Kidney glomerular epithelial cell (primary cell): Measurements from ENCODE around the gene GRID2.

Experiments
- DNase-seq: peaks from one replicate; lab custom pipeline; 2025; lab: John Stamatoyannopoulos, UW

The GRID2 gene

DNA sequence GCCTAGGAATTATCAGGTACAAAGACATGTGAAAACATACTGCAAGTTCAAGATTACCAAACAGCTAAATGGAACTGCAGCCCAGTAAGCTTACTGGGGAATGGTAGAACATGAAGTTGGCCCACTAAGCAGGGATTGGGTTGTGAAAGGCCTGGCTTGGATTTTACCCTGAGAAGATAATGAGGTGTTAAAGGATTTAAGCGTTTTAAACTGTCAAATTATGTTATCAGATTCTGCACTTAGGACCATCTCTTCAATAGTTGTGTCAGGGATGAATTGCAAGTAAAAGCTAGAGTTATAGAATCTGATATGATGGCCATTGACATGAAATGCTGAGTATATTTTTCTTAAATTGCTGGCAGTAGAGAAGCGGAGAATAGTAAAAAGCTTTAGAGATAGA is 225.7 kb downstream of the GRID2 start:
- DNase-seq = no peak

DNA sequence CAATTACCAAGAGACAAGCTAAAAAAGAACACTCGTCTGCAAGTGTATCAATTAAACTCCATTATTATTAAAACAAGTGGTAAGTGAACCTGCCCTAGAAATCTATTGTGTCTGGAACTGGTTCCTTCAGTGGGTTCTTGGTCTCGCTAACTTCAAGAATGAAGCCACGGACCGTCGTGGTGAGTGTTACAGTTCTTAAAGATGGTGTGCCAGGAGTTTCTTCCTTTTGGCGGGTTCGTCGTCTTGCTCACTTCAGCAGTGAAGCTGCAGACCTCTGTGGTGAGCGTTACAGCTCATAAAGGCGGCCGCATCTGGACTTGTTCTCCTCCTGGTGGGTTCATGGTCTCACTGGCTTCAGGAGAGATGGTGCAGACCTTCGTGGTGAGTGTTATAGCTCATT is 231.8 kb downstream of the GRID2 start:
- DNase-seq = no peak

DNA sequence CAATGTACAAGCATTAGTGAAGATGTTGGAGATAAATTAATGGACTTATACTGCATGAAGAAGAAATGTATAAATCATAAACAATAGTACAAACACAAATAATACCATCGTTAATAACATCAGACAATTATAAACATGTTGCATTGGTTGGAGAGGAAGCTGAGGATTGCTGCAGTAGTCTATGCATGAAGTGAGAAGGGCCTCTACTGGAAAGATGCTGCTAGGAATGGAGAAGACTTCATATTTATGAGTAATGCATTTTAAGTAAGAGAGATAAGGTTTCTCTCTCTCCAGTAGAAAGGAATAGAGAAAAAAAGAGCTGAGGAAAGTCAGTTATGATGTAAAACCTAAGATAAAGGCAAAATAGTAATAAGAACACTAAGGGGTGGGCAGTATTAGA is 247.8 kb downstream of the GRID2 start:
- DNase-seq = no peak

DNA sequence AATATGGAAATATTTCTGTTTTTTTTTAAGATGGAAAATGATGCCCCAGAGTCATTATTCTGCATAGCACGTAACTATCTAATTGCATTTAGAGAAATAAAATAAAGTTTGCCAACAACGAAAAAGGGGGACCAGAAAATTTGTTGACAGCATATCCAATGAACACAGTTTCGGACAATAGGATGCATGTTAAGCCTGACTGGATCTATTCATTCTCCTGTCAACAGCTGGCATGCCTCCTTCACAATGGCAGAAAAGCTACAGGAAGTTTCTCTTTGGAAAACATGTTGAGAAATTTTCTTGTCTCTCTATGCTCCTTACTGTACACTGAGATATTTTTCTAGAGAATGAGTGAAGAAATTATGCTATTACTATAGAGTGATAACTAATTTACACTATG is 262.5 kb downstream of the GRID2 start:
- DNase-seq = no peak

DNA sequence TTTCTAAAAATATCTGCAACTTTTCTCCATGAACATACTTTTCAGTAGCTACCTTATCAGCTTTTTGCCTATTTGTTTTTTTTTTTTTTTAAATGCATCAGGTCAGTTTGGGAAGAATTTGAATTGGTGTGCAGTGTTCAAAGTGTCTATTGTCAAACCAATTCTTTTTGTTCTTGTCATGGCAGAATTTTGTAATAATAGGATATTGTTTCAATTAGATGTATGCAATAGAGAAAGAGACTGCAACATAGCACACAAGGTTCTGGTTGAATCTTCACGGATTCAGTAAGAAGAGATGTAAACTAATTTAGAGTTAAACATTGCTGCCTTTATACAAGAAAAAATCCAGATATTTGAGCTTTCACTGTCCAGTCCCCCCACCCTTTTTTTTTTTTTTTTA is 277.1 kb downstream of the GRID2 start:
- DNase-seq = no peak

DNA sequence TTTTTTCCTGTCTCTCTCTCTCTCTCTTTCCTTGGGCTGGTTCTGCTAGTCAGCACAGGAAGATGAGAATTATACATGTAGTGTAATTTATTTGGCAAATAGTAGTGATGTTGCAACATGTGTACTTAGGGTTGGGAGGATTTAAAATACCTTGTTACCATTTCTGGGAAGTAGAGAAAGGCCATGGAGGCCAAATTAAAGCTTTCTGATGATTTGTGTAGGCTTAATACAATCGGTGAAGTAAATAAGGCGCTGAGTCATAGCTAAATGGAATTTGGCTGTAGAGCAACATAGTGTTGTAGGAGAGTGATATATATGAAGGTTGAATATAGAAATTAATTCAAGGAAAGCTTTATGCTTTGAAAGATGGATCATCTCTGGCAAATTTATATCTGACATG is 295.3 kb downstream of the GRID2 start:
- DNase-seq = no peak

DNA sequence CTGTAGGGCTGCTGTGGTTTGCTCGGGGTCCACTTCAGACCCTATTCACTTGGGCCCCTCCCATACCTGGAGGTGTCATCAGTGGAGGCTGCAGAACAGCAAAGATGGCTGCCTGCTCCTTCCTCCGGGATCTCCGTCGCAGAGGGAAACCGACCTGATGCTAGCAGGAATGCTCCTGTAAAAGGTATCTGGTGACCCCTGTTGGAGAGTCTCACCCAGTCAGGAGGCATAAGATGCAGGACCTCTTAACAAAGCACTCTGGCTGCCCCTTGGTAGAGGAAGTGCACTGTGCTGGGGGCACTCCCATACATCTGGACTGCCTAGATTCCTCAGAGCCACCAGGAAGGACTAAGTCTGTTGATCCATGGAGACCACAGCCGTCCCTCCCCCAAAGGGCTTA is 296.9 kb downstream of the GRID2 start:
- no peak for DNase-seq

DNA sequence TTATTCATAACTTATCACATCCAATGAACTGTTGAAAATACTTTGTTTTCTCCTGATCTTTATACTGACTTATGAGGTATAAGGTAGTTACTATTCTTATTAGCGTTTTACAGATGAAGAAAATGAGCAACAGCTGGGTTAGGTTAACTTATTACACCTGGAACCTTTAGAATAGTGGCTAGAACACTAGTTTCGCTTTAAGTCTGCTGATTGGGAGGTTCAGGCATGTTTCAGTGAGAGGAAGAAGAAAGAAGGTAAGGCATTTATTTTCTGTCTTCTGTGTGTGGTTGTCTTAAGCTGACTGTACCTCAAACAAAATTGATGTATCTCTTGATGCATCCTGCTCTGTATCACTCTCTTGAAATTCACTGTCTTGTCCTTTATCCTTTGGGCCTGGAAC is 302.5 kb downstream of the GRID2 start:
- DNase-seq = no peak

DNA sequence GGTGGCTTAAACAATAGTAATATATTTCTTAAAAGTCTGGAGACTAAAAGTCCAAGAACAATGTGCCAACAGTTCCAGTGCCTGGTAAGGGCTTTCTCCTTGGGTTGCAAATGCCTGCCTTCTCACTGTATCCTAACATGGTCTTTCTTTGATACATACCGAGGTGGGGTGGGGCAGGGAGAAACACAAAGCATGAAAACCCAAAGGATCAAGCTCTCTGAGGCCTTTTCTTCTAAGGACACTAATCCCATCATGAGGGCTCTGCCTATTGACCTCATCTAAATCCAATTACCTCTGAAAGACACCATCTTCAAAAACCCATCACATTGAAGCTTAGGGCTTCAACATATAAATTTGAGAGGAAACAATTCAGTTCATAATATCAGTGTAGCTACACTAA is 311.3 kb downstream of the GRID2 start:
- DNase-seq = no peak

DNA sequence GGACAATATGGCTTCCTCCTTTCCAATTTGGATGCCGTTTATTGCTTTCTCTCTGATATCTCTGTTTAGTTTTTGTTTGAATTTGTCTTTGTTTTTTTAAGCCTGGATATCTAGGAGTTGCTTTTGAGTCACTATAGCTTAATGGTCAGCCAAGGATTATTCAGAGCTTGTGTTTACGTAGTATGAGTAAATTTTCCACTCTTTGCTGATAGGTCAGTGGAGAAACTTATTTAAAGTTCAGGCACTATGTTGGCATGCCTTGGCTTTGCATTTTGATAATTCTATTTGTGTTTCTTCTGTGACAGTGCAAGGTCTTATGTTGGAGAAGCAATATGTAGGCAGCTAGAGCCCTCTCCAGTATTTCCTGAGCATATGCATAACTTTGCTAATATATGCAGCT is 315.2 kb downstream of the GRID2 start:
- DNase-seq = no peak

DNA sequence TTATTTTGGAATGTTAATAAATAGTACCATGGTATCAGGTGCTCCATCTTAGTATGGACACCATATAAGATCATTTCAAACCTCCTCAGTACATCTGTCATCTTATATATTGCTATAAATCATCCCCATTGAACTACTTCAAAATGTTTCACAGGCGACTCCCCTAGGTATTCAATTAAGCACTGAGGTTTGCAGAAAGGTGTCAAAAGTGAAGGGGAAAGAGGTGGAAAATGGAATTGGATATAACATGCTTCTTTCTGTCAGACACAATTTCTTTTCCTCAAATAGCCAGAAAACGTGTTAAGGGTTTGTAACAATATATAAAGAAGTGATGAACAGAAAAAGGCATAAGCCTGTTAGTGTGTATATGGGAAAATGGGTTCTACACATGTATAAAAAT is 325.5 kb downstream of the GRID2 start:
- DNase-seq = no peak

DNA sequence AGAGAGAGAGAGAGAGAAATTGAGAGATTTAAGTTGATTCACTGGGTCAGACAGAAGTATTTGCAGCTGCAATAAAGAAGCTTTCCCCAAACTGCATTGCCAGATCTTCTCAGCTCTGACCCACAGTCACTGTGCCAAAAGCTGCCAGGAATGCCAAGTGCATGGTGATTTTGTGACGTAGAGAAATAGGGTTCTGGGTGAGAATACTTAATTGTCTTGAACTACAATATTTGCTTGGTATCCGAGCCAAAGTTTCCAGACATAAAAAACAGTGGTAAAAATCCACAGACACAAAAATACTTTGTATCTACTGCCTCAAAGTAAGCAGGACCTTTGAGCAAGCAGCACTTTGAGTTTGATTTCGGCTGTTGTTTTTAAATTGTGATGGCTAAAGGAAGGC is 331.1 kb downstream of the GRID2 start:
- DNase-seq = no peak

DNA sequence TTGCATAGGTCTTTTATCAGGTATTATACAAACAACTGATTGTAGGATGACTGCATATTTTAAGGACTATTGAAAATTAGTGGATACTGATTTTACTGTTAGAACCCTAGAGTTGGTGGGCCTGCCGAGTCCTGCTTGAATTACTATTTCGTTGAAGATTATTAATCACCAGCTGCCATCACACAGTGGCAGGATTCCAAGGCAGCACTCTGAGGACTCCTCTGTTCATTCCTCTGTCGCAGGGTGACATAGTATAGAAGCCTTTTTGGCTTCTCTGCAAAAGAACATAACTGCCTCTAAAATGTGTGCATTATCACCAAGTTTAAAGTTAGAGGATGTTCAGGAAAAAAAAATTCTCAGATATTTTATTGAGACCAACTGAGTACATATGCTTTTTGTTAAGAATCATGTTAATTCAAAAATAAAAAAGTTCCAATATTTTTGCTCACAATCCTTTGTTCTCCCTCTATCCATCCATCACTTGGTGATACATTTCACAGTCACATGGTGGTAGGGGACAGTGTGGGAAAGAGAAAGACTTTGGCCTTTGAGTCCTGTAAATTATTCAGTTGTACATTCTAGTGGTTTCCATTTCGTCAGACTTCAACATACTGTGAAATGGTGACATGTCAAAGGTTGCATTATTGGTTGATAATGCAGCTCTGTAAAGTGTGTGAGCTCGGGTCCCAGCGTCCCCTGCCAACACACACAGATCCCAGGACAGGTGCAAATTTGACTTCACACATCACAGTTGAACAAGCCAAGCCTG is 332.5 kb downstream of the GRID2 start:
- DNase-seq = no peak

DNA sequence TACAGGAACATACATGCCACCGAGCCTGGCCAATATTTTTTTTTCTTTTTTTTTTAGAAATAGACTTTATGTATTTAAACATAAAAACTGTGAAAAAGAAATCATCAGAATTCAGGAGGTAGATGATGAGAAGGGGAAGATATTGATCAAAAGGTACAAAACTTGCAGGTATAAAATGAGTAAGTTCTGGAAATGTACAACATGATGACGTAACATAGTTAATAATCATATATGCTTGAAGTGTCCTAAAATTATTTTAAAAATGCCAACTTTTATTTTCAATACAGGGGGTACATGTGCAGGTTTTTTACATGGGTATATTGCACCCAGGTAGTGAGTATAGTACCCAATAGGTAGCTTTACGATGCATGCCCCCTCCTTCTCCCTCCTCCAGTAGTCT is 337.6 kb downstream of the GRID2 start:
- no peak for DNase-seq

DNA sequence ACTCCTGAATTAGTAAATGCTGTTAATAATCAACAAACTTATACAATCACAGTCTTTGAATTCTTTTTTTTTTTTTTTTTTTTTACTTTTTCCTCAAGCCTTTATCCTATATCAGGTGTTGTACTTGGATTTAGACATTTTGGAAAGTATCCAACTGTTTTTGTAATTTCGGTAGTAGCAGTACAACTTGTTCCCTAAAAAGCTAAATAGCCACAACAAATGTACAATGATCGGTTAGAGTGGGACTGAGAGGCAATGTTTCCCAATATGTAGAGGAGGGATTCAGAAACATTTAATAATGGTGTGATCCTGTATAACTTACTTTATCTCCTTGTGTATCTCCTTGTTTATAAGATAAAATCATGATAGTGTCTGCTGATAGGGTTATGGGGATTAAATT is 343.1 kb downstream of the GRID2 start:
- no peak for DNase-seq

DNA sequence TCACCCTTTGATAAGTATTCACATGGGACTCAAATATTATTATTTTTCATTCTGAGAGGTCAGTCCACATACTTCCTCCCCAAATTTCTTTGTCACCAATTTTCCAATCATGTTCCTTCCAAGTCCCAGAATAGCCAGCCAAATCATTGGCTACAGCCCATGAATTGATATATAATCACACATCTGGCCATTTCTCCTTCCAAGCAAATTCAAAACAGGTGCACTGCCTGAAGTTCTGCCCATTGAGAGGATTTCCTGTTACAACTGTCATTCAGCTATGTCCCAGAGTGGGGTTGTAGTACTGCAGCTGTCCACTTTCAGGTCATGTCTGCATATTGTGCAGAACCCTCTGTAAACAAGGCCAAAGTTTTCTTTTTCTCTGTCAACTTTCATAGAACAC is 347.8 kb downstream of the GRID2 start:
- DNase-seq = no peak

DNA sequence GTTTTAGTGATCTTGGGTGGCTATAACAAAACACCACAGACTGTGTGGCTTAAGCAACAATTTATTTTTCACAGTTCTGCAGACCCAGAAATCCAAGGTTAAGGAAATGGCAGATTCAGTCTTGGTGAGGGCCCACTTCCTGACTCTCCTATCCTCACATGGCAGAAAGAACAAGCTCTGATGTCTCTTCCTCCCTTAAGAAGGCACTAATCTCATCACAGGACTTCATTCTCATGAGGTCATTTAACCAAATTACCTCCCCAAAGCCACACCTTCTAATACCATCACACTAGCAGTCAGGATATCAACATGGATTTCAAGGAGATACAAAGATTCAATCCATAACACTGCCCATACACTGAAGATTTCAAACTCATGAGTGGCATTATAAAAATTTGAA is 350.3 kb downstream of the GRID2 start:
- no peak for DNase-seq

DNA sequence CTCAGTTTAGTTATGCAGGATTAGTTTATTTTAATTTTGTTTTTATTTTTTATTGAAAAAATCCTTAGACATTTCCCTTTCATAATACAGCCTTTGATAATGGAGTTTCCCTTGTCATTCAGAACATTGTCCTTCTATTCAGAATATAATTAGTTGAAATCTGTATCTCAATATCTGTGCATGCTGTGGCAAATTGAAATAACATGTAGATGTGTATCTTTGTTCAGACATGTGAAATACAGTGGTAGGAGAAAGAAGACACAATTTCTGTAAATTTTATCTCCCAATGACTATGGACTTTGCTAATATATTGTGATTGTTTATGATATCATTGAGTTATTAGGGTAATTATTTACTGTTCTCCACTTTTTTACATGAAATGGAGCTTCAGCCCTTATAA is 353.9 kb downstream of the GRID2 start:
- DNase-seq = no peak

DNA sequence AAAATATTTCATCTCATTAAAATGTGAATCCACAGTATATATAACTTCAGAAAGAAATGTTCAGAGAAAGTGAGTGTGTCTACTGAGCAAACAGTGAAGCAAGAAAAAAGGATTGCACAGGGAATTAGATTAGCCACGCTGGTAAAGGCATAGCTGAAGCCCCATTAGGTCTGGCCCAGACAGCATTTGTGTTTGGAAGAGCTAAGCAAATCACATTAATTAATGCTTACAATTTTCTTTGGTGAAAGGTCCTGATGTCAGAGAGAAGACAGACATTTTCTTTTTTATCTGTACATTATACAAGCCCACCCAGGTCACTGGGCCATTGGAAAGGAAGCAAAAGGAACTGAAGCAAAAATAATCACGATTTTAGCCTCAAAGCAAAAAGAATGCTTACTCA is 354.6 kb downstream of the GRID2 start:
- DNase-seq = no peak

DNA sequence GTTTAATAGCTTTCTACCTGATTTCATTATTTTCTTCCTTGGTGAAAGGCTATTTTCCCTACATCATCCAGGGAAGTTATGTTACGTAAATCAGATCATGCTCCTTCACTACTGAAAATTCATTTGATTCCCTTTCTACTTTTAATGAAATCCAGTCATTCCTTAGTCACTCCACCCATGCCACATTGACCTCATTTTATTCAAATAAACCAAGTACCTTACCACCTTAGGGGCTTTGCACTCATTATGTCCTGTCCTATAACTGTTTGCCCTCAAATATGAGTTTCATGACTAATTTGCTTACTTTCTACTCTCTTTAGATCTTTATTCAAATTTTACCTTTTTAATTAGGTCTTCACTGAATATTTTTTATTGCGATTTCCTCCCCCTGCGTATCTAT is 374.0 kb downstream of the GRID2 start:
- no peak for DNase-seq

DNA sequence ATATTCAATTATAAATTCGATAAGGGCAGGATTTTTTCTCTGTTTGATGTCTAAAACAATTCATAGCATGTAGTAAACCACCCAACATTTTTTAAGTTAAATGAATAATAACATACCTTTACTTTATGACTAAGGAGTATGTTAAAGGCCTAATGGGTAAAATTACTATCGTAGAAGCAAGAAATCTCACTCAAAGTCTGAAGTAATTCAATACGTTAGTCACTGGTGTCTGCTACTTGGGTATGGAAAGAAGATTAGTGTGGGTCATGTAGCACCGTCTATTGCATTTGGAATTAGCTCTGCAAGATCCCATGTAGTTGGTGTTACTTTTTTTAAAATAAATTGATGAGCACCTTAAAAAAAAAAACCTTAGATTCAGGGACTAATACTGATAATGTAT is 374.5 kb downstream of the GRID2 start:
- no peak for DNase-seq

DNA sequence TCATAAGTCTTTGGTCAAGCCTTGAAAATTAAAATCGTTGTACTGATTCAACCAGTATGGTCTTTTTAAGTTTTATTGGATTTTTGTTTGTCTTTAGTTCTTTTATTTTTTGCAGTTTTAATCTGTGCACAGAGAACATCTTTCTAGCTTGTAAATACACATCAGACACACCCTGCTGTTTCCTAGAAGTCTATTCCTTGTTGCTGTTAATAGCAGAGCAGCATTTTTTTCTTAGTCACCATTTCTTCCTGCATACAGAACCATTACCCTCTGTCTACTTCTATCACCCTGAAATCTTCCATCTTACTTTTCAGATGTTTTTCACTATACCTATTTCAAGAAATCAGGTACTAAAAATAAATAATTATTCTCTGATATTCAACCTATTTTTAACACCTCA is 375.4 kb downstream of the GRID2 start:
- DNase-seq = no peak

DNA sequence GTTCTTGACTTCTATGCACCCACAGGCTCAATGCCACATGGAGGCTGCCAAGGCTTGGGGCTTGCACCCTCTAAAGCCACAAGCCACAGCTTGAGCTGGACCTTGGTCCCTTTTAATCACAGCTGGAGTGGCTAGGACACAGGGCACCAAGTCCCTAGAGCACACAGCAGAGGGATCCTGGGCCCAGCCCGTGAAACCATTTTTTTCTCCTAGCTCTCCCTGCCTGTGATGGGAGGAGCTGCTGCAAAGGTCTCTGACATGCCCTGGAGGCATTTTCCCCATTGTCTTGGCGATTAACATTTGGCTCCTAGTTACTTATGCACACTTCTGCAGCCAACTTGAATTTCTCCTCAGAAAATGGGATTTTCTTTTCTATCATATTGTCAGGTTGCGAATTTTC is 410.9 kb downstream of the GRID2 start:
- no peak for DNase-seq

DNA sequence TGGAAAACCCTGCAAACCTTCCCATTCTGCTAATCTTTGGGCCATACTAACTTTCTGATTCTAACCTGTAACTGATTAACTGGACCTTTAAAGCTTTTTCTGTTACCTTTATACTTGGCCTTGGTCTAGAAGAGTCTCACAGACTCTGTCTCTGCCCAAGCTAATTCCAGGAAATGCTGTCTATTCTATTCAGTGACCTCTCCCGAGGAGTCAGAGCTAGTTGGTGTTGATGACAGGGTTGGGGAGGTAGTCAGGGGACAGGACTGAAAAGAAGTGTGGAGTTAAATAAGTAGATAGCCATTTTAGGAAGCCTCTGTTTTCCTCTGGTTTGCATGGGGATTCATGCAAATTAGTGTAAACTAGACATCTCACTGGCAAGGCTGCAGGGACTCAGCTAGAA is 429.5 kb downstream of the GRID2 start:
- DNase-seq = no peak
